DMS153 treated with DMSO at 0.1 percent for 48 hours (cell line): Measurements from ENCODE around the gene ATG101.

Experiments
- DNase-seq: peaks from one replicate; lab custom pipeline; 2025; ENCODE audit not compliant: unreplicated experiment; lab: John Stamatoyannopoulos, UW

ATG101 gene, protein sequence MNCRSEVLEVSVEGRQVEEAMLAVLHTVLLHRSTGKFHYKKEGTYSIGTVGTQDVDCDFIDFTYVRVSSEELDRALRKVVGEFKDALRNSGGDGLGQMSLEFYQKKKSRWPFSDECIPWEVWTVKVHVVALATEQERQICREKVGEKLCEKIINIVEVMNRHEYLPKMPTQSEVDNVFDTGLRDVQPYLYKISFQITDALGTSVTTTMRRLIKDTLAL

DNA sequence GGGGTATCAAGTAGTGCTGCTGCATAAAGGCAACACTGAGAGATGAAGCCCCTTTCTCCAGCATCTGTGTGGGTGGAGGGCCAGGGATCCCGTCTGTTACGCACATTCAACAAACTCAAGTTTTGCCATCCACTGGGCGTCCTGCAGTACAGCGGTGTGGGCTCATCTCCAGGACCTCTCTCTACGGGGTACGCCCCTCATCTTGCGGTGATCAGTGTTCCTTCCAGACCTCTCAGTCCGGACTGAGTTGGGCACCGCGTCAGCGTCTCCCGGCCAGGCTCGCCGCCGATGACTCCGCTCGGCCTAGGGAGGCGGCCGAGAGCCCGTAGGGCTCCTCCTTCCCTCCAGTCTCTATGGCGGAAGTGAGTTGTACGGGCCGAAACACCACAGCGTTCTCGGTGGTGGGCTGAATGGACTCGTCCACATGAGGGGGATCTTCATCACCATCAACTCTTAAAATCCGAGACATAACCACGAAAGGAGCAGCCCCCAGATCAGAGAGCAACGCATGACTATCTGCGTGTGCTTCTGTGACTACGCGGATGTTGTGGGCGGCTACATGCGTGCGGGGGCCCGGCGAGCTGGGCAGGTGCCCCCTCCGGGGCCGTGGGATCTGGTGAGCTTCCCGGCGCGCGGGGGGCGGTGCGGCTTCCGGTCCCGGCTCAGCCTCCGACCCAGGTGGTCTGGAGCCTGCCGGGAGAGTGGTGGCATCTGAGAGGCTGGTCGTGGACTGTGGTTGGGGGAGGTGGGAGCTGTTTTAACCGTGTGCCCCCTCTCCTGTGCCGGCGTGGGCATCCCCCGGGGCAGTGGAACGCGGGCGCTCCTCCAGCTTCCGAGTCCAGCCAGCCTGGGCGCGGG lies at the start of gene ATG101:
TSS of gene ATG101 (plus strand) at position 652 of the 858 bp plus-strand sequence. CDS start 3,673 bp downstream, outside the sequence.
- DNase-seq: peak; percentile 88

DNA sequence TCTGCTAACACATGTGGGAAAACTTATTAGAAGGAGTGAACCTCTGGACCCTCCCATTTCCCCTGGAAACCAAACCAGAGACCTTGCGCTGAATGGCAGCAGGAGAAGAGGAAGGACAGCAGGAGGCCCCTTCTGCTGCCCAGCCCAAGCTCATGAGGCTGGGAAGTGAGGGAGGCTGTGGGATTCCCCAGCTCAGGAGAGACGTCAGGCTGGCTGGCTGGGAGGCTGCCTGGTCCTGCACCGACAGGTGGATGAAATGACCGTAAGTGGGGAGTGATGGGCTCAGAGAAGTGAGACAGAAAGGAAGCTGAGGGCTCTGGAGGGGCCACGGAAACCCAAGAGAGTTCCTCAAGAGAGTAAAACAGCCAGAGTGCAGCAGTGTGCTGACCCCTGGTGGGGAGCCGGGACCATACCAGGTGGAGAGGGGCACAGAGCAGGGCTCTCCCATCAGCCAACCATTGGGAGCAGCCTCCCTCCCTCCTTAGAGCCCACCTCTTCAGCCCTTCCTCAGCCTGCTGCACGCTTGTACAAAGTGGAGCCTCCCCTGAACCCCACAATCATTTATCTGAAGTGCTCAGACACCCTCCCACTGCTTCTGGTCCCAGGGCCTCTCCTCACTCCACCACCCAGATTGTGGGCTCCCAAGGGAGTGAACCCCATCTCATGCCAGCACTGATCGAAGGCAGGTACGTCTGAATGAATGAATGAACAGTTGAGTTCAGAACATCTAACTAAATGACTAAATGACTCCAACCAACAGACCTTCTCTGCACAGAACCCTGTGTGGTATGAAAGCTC lies 49.0 kb upstream of the ATG101 start:
- DNase-seq: peak; percentile 22

DNA sequence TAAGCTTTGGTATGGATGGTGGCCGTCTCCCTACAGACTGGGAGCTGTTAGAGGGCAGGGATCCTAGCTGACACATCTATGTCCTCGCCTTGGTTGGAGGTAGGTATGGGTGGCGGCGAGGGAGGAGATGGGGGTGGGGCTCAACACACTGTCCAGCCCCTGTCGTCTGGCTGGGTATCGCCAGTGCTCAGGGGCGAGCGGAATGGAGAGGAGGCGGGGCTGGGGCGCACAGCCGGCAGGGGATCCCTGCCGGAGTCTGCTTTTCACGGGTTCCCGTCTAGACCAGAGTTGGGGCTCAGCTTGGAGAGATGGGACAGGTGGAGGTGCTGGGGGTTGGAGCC lies 47.0 kb upstream of the ATG101 start:
- DNase-seq: peak; percentile 23

DNA sequence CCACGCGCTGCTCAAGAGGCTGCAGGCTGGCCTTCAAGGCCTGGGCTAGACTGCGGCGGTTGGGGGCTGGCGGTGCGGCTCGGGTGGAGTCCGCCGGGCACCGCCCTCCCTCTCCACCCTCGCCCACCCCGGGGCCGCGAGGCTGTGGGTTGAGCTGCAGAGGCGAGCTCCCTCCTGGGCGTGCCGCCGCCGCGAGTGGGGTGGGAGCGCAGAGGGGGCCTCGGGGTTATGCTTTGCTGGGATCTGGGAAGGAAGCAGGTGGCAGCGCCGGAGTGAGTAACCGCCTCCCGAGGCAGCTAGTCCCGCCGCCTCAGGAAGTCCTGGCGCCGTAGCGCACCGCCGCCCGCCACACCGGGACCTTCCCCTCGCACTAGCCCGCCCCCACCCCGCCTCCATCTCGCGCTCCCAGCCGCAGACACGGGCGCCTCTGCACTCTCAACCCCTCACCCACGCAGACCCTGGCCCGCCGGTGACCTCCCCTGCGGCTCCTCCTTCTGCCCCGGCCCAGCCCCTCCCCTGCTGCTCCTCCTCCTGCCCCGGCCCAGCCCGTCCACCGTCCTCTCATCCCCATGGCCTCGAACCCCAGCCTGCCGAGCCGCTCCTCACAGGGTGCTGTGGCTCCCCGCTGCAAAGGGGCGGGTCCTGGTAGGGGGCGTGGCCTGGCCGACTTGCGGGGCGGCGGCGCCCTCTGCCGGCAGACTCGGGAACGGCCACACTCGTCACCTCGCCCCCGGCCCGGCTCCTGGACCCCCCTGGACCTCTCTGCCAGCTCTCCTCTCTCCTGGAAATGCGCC lies 46.4 kb upstream of the ATG101 start:
- peak; percentile 56 for DNase-seq

DNA sequence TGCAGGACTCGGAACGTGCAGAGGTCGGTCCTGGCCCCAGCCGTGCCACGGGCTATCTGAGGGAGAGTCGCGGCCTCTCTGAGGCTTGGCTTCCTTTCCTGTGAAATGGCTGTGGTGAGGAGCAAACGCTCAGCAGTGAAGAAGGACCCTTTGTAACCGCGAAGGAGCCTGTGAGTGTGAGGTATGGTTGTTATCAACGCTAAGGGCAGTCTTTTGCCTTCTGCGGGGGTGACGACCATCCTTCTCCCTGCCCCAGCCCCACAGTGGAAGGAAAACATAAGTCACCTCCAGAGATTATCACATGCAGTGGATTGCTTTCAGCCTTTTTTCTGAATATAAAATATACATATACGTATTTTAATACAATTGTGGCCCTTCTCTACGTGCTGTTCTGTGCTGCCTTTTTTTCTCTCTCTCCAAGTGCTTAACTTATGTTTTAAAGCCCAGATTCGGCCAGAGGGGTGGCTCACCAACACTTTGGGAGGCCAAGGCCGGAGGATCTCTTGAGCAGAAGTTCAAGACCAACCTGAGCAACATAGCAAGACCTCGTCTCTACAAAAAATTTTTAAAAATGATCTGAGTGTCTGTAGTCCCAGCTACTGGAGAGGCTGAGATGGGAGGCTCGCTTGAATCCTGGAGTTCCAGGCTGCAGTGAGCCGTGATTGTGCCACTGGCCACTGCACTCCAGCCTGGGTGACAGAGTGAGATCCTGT lies 45.6 kb upstream of the ATG101 start:
- DNase-seq: no peak

DNA sequence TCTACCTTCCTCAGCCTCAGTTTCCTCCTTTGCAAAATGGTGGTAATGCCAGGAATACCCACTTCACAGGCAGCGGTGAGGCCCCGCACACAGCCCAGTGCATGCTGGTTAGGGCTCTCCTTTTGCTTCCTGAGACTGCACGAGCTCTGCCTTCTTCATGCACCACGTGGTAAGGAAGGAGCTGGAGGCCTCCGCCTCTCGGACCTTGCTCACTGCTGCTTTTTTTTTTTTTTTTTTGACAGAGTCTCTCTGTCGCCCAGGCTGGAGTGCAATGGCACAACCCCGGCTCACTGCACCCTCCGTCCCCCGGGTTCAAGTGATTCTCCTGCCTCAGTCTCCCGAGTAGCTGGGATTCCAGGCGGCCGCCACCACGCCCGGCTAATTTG lies 44.9 kb upstream of the ATG101 start:
- no peak for DNase-seq

DNA sequence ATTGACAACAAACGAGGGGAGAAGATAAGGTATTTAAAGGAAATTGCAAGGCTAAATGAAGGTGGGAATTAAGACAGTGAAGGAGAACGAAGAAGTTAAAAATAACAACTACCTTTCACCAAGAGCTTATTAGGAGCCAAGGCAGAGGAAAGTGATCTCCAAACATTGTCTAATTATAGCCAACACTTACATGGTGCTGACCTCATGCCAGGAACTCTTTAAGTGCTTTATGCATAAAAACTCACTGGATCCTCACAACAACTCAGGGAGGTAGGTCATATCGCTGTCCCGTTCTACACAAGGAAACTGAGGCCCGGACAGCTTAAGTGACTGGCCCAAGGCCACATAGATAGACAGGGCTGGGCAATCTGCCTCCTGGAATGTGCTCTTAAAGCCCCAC lies 43.5 kb upstream of the ATG101 start:
- DNase-seq: no peak

DNA sequence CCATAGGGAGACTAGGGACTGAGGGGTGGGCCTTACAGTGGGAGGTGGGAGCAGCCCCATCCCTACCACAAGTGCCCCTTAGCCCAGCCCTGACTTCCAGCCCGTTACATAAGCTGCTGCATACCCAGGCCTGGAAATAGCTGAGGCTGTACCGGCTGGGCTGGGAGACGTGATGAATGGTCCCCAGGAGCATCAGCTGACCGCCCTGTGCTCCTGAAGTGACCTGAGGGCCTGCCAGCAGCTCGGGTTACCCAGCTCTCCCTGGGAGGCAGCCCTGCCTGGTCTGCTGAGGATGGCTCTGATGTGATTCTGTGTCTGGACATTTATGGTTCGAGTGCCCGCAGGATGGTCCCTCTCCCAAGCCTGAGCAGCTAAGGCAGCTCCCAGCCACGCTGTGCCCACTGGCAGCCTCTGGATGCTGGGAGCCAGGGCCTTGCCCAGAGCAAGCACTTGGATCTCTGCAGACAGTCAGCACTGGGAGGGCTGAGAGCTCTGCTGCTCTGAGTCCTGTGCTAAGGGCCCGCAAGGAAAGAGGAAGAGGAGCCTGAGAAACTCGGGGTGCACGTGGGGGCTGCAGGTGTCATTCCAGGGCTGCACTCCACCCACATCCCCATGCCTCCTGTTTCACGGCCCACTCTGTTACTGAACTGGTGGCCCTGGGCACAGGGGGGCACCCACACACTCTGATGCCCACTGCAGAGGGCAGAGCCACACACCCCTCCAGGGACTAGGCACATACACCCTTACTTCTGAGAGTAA lies 42.5 kb upstream of the ATG101 start:
- DNase-seq: no peak

DNA sequence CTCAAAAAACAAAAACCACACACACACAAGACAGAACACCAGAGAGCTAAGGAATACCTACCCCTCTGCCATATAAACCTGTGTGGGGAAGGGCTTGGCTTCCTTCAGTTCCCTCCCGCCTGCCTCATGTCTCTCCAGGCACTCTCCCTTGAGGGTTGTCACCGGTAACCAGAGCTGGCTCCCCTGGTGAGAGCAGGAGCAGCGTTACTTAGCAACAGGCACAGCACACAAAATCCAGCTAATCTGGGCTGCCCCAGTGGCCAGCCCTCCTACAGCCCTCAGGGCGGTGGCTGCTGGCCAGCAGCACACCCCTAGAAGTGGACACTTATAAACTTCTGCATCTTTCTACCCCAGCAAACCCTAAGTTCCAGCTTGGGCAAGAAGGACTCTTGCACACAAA lies 40.1 kb upstream of the ATG101 start:
- DNase-seq: peak; percentile 62

DNA sequence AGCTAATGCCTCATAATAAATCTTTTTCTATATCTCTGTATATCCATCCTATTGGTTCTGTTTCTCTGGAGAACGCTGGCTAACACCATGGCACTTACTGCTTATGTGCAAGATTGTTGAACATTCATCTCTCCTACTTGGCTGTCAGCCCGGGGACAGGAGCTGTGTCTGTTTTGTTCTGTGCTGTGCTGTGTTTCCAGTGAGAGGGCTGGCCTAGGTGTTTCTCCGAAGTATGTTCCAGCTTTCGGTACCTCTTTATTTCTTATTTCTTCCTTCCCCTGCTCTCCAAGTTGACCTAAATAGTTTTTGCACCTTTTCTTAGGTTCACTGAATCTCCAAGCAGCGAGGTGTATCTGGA lies 37.4 kb upstream of the ATG101 start:
- no peak for DNase-seq

DNA sequence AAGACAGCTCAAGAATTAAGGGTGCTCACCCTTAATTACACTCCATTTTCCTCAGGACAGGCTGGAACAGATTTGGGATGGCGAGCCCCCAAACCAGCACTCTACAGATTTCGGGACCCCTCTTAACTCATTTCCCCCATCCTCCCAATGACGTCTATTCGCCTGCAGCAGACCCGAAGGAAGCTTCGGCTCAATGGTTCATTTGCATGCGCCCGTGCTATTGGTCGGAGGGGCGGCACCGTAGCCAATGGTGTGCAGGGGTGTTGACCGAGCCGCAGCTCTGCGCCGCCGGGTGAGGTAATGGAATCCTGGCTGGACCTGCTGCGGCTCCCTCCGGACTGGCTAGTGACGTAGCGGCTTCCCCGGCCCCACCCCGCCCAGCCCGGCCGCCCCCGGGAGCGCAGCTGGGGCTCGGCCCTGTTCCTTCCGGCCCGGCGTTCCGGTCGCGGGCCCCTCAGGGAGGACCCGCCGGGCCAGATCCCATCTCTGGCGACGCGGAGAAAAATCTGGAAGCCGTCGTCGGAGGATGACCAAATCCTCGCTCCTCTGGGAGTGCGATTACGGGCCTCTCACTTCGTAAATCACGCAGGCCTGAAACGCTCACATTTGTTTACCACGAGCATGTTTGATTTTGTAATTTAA lies 36.9 kb upstream of the ATG101 start:
- peak; percentile 95 for DNase-seq

DNA sequence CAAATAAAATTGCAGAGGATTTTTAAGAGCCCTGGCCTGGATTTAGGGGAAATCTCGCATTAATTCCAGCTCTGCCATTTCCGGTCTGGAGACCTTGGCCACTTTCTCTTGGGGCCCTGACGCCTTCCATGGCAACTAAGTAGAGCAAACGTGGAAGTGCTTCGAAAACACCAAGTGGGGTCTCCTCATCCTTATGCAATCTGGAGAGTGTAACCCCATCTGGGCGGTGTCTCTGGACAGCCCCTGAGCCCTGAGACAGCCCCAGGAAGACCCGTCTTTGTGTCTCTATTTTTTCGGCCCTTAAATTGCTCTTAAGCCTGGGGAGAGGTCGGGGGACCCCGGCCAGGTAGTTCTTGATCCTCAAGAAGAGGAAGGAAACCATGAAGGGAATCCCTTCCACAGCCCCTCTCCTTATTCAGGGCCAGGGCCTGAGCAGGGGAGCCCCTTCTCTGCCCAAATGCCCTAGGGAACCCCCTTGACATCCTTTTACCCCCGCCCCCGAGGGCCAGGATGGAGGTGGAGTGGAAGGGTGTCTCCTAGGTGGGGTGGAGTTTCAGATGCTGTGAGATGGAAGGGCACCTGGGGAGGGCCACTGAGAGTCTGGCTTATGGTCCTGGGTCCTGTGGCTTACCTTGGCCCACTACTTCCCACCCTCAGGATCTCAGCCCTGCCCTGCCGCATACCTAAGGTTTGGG lies 36.2 kb upstream of the ATG101 start:
- DNase-seq: no peak

DNA sequence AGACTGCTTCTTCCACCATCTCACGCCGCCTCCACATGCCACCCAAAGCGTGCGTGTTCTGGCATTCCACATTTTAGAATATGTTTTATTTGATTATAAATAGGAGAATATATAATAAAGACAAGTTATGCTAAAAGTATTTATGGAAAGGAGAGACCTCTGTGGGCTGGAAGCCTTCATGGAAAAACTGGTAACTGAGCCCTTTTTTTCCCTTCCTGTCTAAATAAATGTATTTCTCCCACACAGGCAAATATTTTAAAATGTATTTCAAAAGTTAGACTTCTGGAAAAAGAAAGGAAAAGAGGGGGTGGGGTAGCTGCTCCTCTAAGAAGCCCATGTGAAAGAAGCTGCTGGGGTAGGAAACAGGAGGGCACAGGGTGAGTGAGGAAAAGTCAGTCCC lies 34.6 kb upstream of the ATG101 start:
- no peak for DNase-seq

DNA sequence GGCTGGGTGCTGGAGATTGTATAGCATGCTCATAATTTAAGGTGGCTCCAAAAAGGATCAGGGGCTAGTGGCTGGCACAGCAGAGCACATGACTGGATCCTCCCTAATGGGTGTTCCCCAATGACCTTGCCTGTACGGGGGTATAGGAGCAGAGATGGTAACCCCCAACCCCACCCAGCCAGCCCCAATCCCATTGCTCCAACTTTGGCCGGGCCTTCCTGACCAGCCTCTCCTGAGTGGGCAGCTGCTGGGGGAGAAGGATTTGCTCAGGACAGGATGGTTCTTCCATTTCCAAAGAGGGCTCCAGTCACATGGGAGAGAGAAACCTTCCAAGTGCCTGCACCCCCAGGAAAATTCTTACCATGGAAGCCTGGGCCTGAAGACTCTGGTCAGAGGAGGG lies 33.9 kb upstream of the ATG101 start:
- DNase-seq: no peak

DNA sequence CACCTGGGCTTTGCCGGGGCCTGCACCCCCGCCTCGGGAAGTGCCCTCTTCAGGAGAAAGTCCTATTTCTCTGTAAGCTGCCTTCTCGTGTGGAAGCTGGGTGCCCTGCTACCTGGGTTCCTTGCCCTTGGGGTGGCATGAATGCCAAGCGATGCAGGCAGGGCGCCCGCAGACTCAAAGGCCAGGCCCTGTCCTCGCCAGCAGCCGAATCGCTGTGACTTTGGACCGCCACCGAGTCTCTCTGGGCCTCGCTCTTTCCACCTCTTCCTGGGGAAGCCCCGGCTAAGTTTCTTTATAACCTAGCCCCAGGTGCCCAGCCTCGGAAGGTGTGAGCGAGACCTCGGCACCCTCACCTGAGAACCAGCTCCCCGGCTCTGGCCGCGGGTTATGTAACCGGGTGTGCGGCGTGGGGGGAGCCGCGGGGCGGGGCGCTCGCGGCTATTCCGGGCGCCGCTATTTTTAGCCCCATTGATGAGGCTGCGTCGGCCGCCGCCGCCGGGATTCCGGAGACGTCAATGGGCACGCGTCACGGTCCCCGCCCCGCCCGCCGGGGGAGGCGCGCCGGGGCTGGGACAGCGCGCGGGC lies 33.1 kb upstream of the ATG101 start:
- peak; percentile 22 for DNase-seq

DNA sequence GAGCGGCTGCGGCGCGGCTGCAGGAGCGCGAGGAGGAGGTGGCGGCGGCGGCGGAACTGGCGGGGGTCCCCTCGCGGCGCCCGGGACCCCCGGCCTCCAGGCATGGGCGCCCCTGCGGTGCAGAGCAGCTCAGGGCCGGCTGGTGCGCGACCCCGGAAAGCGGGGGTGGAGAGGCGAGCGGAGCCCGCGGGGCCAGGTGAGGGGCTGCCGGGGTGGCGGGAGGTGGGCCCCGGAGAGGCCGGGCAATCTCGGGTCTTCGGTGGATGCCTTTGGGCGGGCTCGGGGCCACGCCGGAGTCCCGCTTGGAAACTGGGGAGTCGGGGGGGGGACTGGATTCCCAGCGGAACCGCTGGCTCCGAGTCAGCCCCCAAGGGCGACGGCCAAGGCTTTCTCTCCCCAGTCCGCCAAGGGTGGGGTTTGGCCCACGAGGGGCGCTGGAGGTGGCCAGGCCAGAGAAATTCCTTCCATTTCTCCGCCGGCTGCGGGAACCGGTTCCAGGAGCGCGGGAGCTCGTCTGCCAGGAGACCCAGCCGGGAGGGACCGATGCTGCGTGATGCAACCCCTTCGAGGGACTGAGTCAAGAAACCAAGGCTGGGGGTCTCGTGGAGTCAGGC lies 32.4 kb upstream of the ATG101 start:
- no peak for DNase-seq

DNA sequence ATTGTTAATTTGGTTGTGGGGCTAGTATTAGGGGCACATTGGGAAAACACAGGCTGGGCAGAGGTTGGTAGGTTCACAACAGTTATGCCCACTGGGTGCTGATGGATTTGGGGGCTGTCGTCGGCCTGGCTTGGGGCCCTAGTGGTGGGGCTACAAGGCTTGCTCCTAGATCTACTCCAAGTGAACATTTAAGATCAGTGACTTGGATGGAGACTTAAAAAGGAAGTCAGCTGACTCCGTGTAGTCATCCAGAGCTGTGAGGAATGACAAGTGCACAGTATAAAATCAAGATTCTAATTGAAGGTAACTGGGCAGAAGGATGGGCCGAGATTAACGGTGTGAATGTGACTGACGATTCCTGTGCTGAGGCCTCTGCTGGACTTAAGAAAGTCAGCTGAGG lies 31.3 kb upstream of the ATG101 start:
- no peak for DNase-seq

DNA sequence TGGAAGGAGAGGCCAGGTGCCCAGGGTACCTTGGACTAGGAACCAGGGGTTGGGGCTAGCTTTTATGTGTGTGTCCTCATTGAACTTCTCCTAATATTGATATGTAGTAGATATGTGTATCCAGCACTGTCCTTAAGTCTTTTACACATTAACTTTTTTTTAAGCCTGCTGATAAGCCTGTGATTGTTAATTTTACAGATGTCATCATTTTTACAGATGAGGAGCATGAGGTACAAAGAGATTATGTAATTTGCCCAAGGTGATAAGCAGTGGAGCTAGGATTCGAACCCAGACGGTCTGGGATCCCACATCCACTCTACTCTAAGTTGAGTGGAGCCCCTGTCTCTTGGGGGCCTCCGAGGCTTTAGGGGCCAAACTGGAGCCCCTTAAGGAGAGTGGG lies 28.7 kb upstream of the ATG101 start:
- no peak for DNase-seq
